Activated CD8-positive, alpha-beta memory T cell treated with anti-CD3 and anti-CD28 coated beads for 4 hours (primary cell): ENCODE measurements around the gene GSTT2.

ENCODE experiments used
- DNase-seq, 2 donors: peaks; one replicate each; pipeline ENCODE4 v3.0.0-alpha.2; 2020; ENCODE audit warnings: low read depth in 2 of 2

The GSTT2 gene

DNA sequence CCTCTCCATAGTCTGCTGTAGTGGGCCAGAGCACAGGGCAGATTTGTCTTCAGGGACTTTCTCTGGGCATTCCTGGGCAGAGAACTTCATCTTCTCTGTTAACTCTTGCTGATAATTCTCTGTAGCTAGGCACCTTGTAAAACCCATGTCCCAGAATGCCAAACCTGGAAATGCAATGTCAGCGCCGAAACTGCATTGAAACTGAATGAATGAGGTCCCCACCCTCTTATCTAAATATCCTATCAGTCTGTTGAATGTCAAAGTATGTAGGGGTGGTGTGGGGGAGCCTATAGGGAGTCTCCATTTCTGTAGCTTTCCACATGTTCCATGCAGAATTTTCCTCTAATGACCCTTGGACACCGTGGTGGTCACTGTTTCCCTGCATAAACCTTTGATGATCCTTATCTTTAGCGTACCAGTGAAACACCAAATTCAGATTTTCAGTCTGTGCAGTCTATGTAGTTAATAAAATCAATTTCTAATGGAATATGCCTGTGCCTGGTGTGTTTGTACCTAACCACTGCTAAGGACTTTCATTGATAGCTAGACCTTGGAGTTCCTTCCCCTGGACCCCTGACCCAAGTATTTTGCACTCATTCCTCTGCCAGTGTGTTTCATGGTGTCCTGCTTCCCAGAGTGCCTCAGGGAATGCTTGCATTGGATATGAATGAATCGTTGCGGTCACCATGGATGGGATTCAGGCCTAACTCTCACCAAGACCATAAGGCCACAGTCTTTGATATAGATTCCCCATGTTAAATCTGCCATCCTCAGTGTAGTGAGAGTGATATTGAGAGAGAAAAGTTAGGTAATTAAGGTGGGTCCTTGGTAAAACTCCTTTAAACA is 28.7 kb downstream of the GSTT2 start:
- DNase-seq = no peak

DNA sequence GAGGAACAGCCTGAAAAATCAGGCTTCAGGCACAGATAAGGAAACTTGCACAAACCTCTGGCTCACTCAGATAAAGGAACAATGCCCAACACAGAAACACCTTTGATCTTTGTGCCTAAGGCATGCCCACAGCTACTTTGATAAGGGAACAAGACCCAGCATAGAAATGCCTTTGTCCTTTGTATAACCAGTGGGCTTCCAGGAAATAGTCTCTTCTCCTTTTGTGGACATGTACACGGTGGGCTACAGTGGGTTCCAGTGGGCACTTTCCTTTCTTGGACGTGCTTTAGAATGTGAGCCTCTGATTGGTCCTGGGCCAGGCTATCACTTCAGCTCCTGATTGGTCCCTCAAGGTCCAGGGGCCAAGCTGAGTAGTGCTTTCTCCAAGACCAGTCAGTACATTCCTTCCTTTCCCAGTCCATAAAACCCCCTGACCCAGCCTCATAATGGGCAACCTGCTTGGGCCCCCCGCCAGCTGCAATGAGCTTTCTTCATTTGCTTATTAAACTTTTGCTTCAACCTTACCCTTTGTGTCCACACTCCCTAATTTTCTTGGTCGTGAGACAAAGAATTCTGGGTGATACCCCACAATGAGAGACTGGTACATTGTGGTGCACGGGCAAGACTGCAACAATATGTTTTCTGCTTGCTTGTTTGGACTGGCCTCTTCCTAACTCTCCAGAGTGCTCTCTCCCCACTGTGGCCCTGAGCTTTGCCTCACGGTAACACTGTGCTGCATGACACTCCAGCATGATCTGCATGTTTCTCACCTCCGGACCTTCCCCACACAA is 29.5 kb downstream of the GSTT2 start:
- no peak for DNase-seq

DNA sequence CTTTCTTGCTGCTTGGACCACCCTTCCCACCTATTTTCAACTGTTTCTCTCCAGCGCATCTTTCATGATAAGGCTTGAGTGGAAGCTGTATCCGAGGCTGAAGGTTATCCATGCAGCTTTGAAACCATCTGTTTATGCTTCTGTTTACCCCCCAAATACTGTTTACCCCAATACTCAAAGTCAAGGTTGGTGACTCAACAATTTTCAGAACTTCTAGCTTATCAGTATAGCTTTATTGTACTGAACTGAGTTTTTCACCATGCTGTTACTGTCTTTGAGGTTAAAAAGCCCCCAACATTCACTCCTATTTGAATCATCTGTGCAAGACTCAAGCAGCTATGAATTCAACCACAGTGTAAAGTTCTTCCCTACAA is 30.1 kb downstream of the GSTT2 start:
- DNase-seq = no peak

DNA sequence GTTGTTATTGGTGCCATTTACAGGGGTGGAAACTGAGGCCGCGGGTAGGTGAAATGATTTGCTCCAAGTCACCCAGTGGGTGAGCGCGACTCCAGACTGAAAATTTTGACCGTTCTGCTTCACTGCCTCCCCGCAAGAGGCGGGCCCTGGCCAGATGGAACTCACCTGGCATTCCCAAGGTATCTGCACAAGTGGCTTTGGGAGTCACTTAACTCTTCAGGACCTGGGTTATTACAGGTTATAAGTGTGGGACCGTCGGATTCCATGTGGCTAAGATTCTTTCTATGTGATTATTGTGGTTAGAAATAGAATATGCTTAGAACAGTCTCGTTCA is 31.8 kb downstream of the GSTT2 start:
- DNase-seq = no peak

DNA sequence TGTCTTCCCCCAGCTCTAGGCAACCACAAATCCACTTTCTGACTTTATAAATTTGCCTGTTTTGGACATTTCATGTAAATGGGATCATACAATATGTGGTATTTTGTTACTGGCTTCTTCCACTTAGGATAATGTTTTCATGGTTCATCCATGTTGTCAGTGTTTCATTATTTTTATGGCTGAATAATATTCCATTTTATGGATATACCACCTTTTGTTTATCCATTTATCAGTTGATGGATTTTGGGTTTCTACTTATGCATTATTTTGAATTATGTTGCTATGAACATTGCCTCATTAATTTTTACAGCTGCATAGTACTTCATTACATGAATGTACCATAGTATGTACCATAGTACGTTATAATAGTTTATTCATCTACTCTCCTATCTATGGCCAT is 36.2 kb downstream of the GSTT2 start:
- DNase-seq = no peak

DNA sequence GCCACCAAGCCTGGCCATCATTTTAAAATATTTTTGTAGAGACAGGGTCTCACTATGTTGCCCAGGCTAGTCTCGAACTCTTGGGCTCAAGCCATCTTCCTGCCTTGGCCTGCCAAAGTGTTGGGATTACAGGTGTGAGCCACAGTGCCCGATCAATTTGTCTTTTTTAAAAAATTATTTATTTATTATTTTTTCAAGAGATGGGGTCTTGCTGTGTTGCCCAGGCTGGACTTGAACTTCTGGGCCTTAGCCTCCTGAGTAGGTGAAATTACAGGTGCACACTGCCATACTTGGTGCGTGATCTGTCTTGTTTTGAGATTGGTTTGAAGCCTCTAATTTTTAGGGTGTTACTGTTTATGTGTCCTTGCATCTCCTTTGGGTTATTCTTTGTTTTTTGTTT is 41.4 kb downstream of the GSTT2 start:
- no peak for DNase-seq

DNA sequence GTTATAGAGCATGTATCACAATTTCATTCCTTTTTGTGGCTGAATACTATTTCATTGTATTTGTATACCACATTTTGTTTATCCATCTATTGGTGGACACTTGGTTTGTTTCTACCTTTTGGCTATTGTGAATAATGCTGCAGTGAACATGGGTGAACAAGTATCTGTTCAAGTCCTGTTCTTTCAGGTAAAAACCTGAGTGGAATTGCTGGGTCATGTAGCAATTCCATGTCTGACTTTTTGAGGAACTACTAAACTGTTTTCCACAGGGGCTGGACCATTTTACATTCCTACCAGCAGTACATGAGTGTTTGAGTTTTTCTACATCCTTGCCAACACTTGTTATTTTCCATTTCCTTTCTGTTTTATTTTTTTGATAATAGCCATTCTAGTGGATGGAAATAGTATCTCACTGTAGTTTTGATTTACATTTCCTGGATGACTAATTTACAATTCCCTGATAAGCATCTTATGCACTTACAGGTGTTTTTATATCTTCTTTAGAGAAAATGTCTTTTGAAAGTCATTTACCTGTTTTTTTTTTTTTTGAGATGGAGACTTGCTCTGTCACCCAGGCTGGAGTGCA is 43.4 kb downstream of the GSTT2 start:
- no peak for DNase-seq

DNA sequence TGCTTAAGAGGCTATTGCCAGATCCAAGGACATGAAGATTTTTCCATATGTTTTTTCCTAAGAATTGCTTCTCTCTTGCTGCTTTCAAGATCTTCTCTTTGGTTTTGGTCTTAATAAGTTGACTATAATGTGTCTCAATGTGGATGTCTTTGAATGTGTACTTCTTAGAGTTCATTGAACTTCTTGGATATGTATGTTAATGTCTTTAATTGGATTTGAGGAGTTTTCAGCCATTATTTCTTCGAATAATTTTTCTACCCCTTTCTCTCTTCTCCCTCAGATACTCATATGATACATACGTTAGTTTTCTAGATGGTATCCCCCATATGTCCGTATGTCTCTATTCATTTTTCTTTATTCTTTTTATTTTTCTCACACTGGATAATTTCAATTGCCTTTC is 44.4 kb downstream of the GSTT2 start:
- DNase-seq = no peak

DNA sequence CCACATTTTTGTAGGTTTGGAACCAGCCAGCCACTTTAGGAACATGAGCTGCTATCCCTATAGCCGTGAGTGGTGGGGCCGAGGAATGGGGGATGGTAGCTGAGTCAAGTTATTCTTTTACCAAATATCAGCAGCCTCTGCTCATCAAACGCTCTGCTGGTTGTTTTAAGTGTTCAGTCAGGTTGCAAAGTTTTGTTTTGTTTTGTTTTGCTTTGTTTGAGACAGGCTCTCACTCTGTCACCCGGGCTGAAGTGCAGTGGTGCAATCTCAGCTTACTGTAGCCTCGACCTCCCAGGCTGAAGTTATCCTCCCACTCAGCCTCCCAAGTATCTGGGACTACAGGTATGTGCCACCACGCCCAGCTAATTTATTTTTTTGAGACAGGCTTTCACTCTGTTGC is 45.5 kb downstream of the GSTT2 start:
- DNase-seq = no peak

DNA sequence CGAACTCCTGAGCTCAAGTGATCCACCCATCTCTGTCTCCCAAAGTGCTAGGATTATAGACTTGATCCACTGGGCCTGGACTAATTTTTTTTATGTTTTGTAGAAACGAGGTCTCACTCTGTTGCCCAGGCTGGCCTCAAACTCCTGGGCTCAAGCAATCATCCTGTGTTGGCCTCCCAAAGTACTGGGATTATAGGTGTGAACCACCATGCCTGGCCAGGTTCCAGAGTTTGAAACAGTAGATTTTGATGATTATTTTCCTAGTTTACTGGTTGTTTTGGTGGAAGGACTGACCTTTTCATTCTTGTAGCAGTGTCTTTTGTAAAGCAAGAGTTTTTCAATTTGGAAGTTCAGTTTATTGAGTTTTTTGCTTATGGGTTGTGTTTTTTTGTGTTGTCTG is 46.1 kb downstream of the GSTT2 start:
- DNase-seq = no peak

DNA sequence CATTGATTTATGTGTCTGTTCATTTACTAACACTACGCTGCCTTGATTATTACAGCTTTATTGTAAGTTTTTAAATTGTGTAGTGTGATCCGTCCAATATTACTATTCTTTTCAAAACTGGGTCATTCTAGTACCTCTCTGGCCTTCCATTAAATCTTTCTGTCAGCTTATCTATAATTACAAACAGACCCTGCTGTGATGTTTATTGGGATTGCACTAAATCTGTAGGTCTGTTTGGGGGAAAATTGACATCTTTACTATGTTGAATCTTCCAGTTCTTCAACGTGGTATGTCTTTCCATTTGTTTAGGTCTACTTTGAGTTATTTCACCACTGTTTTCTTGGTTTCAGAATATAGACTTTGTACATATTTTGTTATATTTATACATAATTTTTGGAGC is 46.8 kb downstream of the GSTT2 start:
- no peak for DNase-seq

DNA sequence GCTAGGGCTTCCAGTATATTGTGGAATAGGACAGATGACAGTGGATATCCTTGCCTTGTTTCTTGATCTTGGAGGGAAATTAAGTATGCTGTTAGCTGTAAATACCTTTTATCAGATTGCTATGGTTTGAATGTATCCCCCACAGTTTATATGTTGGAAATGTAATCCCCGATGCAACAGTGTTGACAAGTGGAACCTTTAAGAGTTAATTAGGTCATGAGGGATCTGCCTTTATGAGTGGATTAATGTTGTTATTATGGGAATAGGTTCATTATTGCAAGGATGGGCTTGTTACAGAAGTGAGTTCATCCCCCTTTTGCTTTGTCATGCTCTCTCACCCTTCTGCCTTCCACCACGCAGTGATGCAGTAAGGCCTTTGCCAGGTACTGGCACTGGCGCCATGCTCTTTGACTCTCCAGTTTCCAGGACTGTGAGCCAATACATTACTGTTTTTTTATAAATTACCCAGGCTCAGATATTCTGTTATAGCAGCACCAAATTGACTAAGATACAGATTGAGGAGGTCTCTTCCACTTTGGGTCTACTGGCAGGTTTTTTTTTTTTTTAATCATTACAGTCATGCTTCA is 47.5 kb downstream of the GSTT2 start:
- DNase-seq = no peak

DNA sequence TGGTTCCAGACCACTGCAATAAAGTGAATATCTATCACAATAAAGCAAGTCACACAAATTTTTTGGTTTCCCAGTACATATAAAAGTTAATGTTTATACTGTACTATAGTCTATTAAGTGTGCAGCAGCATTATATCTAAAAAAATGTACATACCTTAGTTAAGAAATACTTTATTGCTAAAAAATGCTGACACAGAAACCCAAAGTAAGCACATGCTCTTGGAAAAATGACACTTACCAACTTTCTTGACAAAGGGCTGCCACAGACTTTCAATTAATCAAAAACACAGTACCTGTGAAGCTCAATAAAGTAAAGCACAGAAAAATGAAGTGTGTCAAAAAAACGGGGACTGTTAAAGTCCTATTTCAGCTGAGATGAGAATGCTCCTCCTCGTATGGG is 48.1 kb downstream of the GSTT2 start:
- no peak for DNase-seq

DNA sequence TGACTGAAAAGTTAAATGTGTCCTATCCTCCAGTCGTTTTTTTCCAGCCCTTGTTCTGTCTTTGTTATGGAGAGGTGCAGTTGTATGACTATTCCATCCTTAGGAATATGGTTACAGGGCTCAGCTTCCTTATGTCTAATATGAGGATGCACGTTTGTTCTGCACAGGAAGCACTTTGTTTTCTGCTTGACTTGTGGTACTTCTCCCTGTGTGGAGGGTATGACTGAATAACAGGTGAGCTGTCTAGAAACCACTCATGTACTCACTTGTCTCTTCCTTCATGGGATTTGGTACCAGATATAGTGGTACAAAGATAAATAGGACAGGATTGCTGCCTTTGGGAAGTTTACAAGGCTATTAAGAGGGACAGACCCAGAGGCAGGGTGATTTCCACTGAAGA is 48.6 kb downstream of the GSTT2 start:
- DNase-seq = no peak

DNA sequence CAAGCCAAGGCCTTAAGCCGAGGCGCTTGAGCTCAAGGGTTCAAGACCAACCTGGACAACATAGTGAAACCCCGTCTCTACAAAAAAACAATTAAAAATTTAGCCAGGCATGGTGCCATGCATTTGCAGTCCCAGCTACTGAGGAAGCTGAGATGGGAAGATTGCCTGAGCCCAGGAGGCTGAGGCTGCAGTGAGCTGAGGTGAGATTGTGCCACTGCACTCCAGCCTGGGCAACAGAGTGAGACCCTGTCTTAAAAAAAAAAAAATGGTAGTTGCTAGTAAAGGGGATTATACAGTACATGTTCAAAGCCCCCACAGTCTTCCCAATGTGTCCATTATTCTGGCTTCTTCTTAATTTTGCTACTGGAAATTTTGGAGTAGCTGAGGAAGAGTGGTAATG is 49.4 kb downstream of the GSTT2 start:
- no peak for DNase-seq

DNA sequence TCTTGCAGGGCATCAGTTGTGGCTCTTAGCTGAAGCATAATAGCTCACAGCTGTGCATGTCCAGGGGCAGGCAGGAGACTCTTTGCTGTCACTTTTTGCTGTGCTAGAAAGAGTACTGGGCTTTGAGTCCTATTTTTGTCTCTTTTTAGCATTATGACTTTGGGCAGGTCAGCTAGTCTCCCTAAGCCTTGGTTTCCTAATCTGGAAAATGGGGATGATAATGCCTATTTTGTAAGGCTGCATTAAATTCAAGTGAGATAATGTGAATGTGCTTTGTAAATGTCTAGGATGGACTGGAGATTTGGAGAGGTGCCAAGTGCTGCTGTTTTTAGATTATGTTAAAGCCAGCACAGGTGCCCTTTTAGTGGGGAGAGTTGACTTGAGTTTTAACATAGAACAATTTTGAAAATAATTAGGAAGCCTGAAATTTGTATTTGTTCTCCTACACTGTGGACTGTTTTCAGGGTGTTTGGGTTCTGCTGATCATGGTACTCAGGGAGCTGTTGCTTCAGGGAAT is 50.3 kb downstream of the GSTT2 start:
- DNase-seq = no peak
